HG03558 (cell line): ENCODE data around the gene SMG6.
"Not testable (repeated sequence)": the region's sequence is repeated elsewhere in the genome, so short reads cannot be mapped to it uniquely, and the experiment has no call there.

Source experiments
- ATAC-seq: cut with Tn5 transposase; IDR thresholded peaks from one replicate; pipeline ENCODE4 v1.9.1; 2021; ENCODE audit warnings: moderate number of reproducible peaks; ENCODE audit not compliant: unreplicated experiment; ENCODE audit errors: extremely low read depth

The SMG6 gene

GRCh38 chr17:2210726-2211125 lies 92.9 kb downstream of the SMG6 start:
- ATAC-seq: no peak

GRCh38 chr17:2207815-2208515 lies 95.6 kb downstream of the SMG6 start:
- no peak for ATAC-seq

- ATAC-seq: no peak
Observed at GRCh38 chr17:2204393-2204792, 99.2 kb downstream of the SMG6 start.

- no peak for ATAC-seq
Observed at GRCh38 chr17:2203818-2204217, 99.8 kb downstream of the SMG6 start.

GRCh38 chr17:2202996-2203575 lies 100.5 kb downstream of the SMG6 start:
- no peak for ATAC-seq

GRCh38 chr17:2202302-2202995 lies 101.1 kb downstream of the SMG6 start:
- ATAC-seq: no peak

- ATAC-seq: not testable (repeated sequence)
Observed at GRCh38 chr17:2199386-2199785, 104.2 kb downstream of the SMG6 start.

- no peak for ATAC-seq
Observed at GRCh38 chr17:2198927-2199326, 104.7 kb downstream of the SMG6 start.

- ATAC-seq: no peak
Observed at GRCh38 chr17:2197271-2197670, 106.3 kb downstream of the SMG6 start.

- ATAC-seq: no peak
Observed at GRCh38 chr17:2195729-2196128, 107.9 kb downstream of the SMG6 start.

- no peak for ATAC-seq
Observed at GRCh38 chr17:2194889-2195335, 108.7 kb downstream of the SMG6 start.

- no peak for ATAC-seq
Observed at GRCh38 chr17:2192367-2193057, 111.1 kb downstream of the SMG6 start.

- no peak for ATAC-seq
Observed at GRCh38 chr17:2191785-2192184, 111.8 kb downstream of the SMG6 start.

- ATAC-seq: no peak
Observed at GRCh38 chr17:2191227-2191626, 112.4 kb downstream of the SMG6 start.

- no peak for ATAC-seq
Observed at GRCh38 chr17:2190014-2190413, 113.6 kb downstream of the SMG6 start.

- no peak for ATAC-seq
Observed at GRCh38 chr17:2188971-2189630, 114.5 kb downstream of the SMG6 start.

GRCh38 chr17:2187758-2188157 lies 115.8 kb downstream of the SMG6 start:
- no peak for ATAC-seq

- no peak for ATAC-seq
Observed at GRCh38 chr17:2186937-2187336, 116.6 kb downstream of the SMG6 start.

GRCh38 chr17:2184993-2185931 lies 118.3 kb downstream of the SMG6 start:
- no peak for ATAC-seq
